H1 (cell line): Measurements from ENCODE around the gene SMG9. TPM values are rescaled to one million over a fixed set of nuclear protein-coding genes. Genes with fewer than 3 reads are reported as not detected.

ENCODE experiments used
- ATF3 ChIP-seq: IDR thresholded peaks from 2 replicates; pipeline ENCODE4 v1.6.1; 2011; ENCODE audit warnings: low read depth, mild to moderate bottlenecking, low read length; ENCODE audit not compliant: insufficient read depth
- NRF1 ChIP-seq: IDR thresholded peaks from 2 replicates; pipeline ENCODE4 v1.6.1; 2011; ENCODE audit warnings: mild to moderate bottlenecking, low read depth, low read length, improper control_type of control experiment
- SP1 ChIP-seq: IDR thresholded peaks from 2 replicates; pipeline ENCODE4 v1.6.1; 2011; ENCODE audit warnings: low read depth, low read length
- SP2 ChIP-seq: IDR thresholded peaks from 2 replicates; pipeline ENCODE4 v1.6.1; 2012; ENCODE audit warnings: mild to moderate bottlenecking, low read length, inconsistent platforms
- SP4 ChIP-seq: IDR thresholded peaks from 2 replicates; pipeline ENCODE4 v1.6.1; 2012; ENCODE audit warnings: low read length, inconsistent platforms
- polyA plus RNA-seq, 7 experiments: library from polyadenylated mRNA; depleted of rRNA in 3 of 7; stranded (reverse) in 5 of 7; unstranded in 2 of 7; fragments of >200 nt in 5 of 7; fragments of 200-250 nt in 2 of 7; gene quantifications; 1 replicate in 5 of 7; 2 replicates in 1 of 7; 4 replicates in 1 of 7; pipeline versions ENCODE4 v1.2.1 to v1.2.3, GENCODE V29; 2011 to 2013; ENCODE audit warnings: missing spikeins in 2 of 7, mixed read lengths in 2 of 7
- total RNA-seq: library from RNA; stranded (reverse); fragmentation: NEBNext Ultra II Directional; extraction: Animal tissue kit (Norgen Biotek cat#: 25700); gene quantifications from 2 replicates; pipeline ENCODE4 v1.2.1, GENCODE V29; 2021

Gene SMG9
- total and polyA plus RNA-seq, 2 of the 8 experiments (the other 6 are each of a cell fraction or from before 2014, with no cell fraction given), result 20.4 to 28.7 TPM

GRCh38 chr19:43721469-43722048, 33.2 kb downstream of the SMG9 start (continued):
- no peak for TF ChIP-seq SP1
- no peak for TF ChIP-seq NRF1
- no peak for TF ChIP-seq SP2
- no peak for TF ChIP-seq SP4
- no peak for TF ChIP-seq ATF3
- TF ChIP-seq, all 59 proteins: peak for 0
